Activated CD4-positive, alpha-beta T cell treated with anti-CD3 and anti-CD28 coated beads, Interleukin-2, Interleukin-6, amounts not matched to agents 100 ng/mL and 50 ng/mL, durations not matched to agents 16 hours and 8 hours (primary cell): ENCODE results near the gene LAMA3.

Source experiments
- DNase-seq: peaks from one replicate; pipeline ENCODE4 v3.0.0-alpha.2; 2020

LAMA3 gene

GRCh38 chr18:23924813-23925212 is 235.6 kb downstream of the LAMA3 start:
- no peak for DNase-seq

- DNase-seq: no peak
Observed at GRCh38 chr18:23926571-23926970, 237.3 kb downstream of the LAMA3 start.

DNA sequence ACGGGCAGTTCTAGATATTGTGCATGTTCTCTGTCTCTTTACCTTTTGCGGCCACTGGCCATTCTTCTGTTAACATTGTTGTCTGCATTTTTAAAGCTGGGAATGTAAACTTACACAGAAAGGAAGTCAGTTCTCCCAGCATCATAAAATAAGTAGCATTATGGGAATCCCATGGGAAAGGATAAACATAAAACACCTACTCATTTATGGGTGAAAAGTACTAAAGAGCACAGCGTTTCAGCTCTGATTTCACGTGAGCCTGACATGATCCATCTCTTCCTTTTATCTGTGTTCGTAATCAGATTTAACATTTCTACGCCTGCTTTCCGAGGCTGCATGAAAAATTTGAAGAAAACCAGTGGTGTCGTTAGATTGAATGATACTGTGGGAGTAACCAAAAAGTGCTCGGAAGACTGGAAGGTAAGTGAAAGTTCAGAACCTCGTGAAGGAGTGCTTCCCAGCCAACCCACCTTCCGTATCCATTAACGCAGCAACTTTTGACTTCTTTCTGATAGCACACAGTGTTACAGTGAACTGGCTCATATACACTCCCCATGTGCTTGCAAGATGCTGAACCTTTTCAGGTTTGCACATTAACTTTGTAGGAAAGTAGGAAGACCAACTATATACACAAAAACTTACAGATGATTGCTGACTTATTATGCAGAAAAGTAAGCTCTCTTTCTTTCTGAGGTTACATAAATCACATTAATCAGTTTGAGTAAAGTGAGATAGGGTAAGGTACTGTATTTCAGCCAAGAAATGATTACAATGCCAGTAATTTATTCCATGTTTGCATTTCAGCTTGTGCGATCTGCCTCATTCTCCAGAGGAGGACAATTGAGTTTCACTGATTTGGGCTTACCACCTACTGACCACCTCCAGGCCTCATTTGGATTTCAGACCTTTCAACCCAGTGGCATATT is 238.8 kb downstream of the LAMA3 start:
- no peak for DNase-seq

DNA sequence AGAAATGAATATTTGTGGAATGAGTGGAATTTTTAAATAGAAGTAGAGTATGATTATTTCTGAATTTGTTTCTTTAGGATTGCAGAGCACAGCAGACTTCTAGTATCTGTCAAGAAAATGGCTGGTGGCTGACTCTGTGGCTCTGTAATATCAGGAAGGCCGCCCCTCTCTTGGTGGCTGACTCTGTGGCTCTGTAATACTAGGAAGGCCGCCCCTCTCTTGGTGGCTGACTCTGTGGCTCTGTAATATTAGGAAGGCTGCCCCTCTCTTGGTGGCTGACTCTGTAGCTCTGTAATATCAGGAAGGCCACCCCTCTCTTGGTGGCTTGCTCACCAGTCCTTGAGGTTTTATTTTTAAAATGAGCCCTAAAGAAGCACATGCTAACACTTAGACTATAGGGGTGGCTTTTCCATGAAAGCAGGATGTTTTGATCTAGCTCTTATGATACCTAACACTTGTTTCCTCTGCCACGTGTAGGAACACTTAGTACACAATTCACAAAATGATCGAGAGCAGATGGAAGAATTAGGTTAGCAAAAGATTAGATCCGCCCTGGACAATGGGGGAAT is 240.2 kb downstream of the LAMA3 start:
- DNase-seq: peak; percentile 63

- DNase-seq: no peak
Observed at GRCh38 chr18:23930002-23930401, 240.7 kb downstream of the LAMA3 start.

GRCh38 chr18:23932385-23933067 is 243.3 kb downstream of the LAMA3 start:
- no peak for DNase-seq

DNA sequence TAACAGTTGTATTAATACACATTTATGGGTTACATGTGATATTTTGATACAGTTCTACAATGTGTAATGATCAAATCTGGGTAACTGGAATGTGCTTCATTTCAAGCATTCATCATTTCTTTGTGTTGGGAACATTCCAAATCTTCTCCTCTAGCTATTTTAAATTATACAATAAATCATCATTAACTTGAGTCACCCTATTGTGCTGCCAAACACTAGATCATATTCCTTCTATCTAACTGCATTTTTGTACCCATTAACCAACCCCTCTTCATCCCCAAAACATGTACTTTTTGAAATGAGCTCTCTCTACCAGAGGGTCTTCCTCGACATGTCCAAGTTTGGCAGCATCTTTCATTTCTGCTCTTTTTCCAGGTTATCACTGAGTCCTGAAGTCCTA is 244.2 kb downstream of the LAMA3 start:
- DNase-seq: no peak

DNA sequence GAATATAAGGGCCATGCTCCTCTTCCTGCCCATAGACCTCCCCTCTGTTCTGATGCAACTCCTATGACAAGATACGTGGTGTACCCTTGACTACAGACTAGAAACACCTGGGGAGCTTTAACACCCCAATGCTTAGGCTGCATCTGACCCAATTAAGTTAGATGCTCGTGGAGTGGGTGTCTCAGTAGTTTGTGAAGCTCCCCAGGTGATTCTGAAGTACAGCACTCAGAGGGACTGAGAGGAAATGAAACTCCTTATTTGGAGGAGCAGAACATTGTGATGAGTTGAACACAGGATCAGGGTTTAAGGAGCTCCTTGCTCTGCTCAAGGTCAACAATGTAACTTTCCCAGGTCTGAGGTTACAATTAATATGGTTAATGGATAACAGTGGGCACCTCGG is 245.0 kb downstream of the LAMA3 start:
- DNase-seq: no peak

- no peak for DNase-seq
Observed at GRCh38 chr18:23934863-23935262, 245.6 kb downstream of the LAMA3 start.

DNA sequence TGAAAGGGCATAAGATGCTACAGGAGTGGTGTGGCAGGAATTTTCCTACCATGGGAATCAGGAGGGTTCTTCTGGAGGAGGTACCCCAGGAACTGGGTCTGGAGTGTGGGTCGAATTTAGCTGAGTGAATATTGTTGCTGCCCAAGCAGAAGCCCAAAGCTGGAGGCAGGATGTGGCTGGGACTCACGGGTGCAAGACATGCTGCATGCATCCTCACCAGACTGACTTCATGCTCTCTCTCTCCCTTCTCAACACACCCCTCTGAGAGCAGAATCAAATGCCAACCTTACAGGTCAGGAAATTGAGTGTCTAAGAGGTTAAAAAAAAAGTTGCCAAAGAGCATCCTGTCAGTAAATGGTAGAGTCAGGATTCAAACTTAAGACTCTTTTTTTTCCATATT is 246.6 kb downstream of the LAMA3 start:
- DNase-seq: peak; percentile 28

GRCh38 chr18:23936381-23936958 is 247.2 kb downstream of the LAMA3 start:
- DNase-seq: no peak

DNA sequence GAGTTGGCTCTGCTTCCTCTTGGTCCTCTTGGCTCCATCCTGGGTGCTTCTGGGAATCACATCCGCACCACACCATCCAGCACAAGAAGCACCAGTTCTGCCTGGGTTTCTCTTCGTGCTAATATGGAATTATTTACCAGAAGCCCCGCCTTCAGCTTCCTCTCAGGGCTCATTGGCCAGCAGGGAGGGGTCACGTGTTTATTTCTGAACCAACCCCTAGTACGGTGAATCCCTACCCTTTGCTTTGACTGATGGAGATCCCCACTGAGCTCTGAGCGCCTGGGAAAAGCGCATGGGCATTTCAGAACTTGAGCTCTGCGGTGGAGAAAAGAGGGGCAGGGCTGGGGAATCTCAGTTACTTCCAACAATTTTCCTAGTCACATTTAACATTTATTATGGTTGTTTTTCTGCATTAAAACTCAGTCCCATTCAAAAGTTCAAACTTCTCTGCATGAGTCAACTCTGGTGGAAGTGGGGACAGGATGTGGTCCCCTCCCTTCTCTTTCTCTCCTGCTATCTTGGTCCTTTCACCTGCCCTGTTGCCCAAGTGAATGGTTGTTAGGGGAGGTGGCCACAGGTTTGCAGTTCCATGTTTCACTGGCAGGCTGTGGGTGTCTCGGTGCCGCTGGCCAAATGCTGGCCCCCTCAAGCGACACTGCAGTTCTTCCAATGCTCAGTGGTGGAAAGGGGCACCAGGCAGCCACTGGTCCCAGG is 248.9 kb downstream of the LAMA3 start:
- peak; percentile 40 for DNase-seq

DNA sequence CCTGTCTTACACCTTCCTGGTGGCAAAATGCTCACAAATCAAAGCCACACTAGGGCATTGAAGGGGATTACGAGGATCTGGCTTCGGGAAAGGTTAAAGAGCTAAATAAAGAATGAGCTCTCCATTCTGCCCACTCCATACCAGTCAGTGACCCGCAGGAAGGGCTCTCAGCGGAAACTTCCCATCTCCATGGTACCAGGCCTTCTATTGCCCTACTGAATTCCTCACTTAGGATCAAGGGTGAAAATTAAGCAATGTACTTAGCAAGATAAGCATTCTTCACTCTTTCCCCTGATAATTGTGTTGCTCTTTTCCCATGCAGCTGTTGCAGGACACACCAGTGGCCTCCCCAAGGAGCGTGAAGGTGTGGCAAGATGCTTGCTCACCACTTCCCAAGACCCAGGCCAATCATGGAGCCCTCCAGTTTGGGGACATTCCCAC is 249.7 kb downstream of the LAMA3 start:
- no peak for DNase-seq

DNA sequence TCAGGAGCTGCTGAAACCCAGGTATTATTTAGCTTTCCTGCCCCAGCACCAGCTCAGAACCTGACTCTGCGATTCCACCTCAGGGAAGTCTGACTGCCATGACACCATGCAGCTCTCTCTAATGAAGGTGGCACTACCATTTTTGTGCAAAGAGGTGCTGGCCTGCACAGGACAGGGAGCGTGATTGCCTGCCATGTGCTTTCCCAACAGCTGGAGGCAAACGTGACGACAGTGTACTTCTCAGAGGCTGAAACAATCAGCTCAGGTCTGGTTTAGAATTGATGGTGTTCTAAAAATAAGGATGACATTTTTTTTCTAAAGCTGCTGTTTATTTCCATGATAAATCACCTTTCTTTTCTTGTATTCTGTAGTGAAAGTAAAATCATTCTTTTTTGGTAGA is 250.1 kb downstream of the LAMA3 start:
- DNase-seq: no peak

GRCh38 chr18:23939896-23940295 is 250.6 kb downstream of the LAMA3 start:
- DNase-seq: no peak

GRCh38 chr18:23941791-23942190 is 252.5 kb downstream of the LAMA3 start:
- no peak for DNase-seq

DNA sequence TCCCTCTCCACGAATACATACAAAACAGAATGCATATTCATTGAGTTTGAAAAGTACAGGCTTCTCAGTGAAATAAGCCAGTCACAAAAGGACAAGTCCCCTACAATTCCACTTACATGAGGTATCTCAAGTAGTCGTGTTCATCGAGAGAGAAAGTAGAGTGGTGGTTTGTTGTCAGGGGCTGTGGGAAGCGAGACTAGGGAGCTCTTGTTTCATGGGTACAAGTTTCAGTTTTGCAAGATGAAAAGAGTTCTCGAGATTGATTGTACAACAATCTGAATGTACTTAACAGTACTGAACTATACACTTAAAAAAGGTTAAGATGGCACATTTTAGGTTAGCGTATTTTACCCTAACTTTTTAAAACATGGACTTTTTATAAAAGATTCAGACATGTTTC is 253.9 kb downstream of the LAMA3 start:
- peak; percentile 70 for DNase-seq

- DNase-seq: peak; percentile 11
Observed at GRCh38 chr18:23943903-23944624, 254.8 kb downstream of the LAMA3 start.

GRCh38 chr18:23945416-23946079 is 256.3 kb downstream of the LAMA3 start:
- no peak for DNase-seq

- no peak for DNase-seq
Observed at GRCh38 chr18:23949863-23950262, 260.6 kb downstream of the LAMA3 start.

- DNase-seq: no peak
Observed at GRCh38 chr18:23950644-23951043, 261.4 kb downstream of the LAMA3 start.

GRCh38 chr18:23951206-23951605 is 262.0 kb downstream of the LAMA3 start:
- no peak for DNase-seq
